ENCODE results near the gene PAFAH1B2. TPM values are rescaled to one million over a fixed set of nuclear protein-coding genes. Genes with fewer than 3 reads are reported as not detected.

The PAFAH1B2 gene
- total and polyA plus RNA-seq, 2 donors (not counting 3 experiments of a cell fraction or from before 2014, with no cell fraction given): 34.2 to 128 TPM

- FAIRE-seq: no peak
- ChIA-PET POLR2A (no interaction called here), CTCF (interaction anchor here (0.5 to 1.3 kb wide), 4 partner anchors 12 to 1839 kb away, joined by 3 to 7 read pairs (median 4); no protein-coding TSS in a partner anchor)
- DNase-seq (ENCODE audit: low read depth, low spot score): no peak
- Histone ChIP-seq H3K9ac (replicated peaks; ENCODE audit: extremely low read depth, insufficient read depth, low read length) (no peak overlapping the region), H3K9me1 (replicated peaks; ENCODE audit: control insufficient read depth, extremely low read depth, insufficient read depth, low read length) (no peaks in the 10 kb centered on the region), H4K20me1 (replicated peaks; ENCODE audit: control insufficient read depth, extremely low read depth, insufficient read depth, low read length) (peaks cover 9% of the 10 kb centered on the region), H2AFZ (ENCODE audit: low read depth, low read length) (no peak overlapping the region), H3K27me3 (ENCODE audit: control insufficient read depth in 2 of 2, insufficient read depth in 2 of 2, low read length in 2 of 2) (no peaks in the 10 kb centered on the region), H3K4me3 (replicated peaks in 1 of 3; ENCODE audit: insufficient read depth in 1 of 3, low read depth in 1 of 3, low read length in 3 of 3) (no peak overlapping the region), H3K9me3 (replicated peaks; ENCODE audit: control insufficient read depth, insufficient read depth, low read length) (no peaks in the 10 kb centered on the region), H3K79me2 (ENCODE audit: control insufficient read depth, insufficient read depth, low read length) (peaks cover 76% of the 10 kb centered on the region), H3K4me1 (ENCODE audit: control insufficient read depth, extremely low read depth, insufficient read depth, low read length) (no peaks in the 10 kb centered on the region), H3K4me2 (ENCODE audit: insufficient read depth, low read length) (no peak overlapping the region), H3K27ac (ENCODE audit: insufficient read depth, low read depth, low read length) (no peak overlapping the region), H3K36me3 (ENCODE audit: control insufficient read depth in 2 of 2, extremely low read depth in 1 of 2, insufficient read depth in 2 of 2, low read length in 2 of 2) (peaks cover 10 to 18% of the 10 kb centered on the region in 2 experiments)
- dilution Hi-C loops (cut with MboI; ENCODE audit: extremely low pct_ligation_motif_present, low sequenced_read_pairs) (no loop called here), intact Hi-C loops (cut with micrococcal nuclease) (no loop called here)
- TF ChIP-seq GATA2 (IDR thresholded peaks at IDR 0.05; ENCODE audit: insufficient read depth, insufficient read length, low read depth, low read length) (no peak), MYC (IDR thresholded peaks at IDR 0.05; ENCODE audit: low read depth, low read length) (no peak), MAX (IDR thresholded peaks at IDR 0.05; ENCODE audit: insufficient read depth, insufficient read length) (no peak), CTCF (IDR thresholded peaks at IDR 0.05; ENCODE audit: extremely low read depth in 1 of 2, insufficient read depth in 1 of 2, low read depth in 1 of 2, low read length in 2 of 2) (no peak), POLR2A (IDR thresholded peaks at IDR 0.05; ENCODE audit: low read depth, low read length) (no peak), JUN (IDR thresholded peaks at IDR 0.05; ENCODE audit: borderline replicate concordance, insufficient read depth, insufficient read length, low read depth) (no peak), POLR2AphosphoS5 (IDR thresholded peaks at IDR 0.05; ENCODE audit: insufficient read depth, low read depth, low read length) (no peak), FOS (IDR thresholded peaks at IDR 0.05; ENCODE audit: borderline replicate concordance, insufficient read depth, low read length) (no peak), EZH2 (IDR thresholded peaks at IDR 0.05; ENCODE audit: borderline replicate concordance, low read depth, low read length, severe bottlenecking) (no peak)
- BruUV-seq (replicated peaks): no TSS peak
Observed at GRCh38 chr11:117157507-117157906, 13.4 kb downstream of the PAFAH1B2 start.

Data from endothelial cell of umbilical vein (primary cell).